ENCODE measurements around the gene TSPEAR.

The TSPEAR gene

DNA sequence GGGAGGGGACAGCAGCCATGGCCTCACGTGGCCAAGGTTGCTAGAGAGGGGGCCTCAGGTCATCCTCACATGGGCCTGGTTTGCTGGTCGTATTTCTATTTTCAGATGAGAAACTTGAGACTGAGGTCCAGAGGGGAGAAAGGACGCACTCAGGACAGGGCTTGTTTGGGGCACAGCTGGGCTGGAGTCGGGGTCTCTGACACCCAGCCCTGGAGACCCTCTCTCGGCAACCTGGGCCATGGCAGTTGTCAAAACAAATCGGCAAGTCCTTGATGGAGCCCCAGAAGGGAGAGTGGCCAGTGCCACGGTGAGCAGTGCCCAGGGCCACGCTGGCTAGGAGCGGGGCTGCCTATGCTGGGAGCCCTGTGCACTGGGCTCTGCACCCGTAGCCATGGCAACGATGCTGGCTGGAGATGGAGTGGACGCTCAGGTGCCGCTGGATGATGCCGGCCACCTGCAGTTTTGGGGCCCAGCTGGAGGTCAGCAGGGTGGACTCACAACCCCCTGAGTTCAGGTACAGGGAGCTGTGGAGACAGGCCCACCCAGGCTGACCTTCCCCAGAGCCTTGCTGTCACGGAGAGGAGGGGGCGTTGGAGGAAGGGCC, 244.9 kb downstream of the TSPEAR start:
- DNase-seq (ENCODE audit: low read depth in 2 of 2): no peak

DNA sequence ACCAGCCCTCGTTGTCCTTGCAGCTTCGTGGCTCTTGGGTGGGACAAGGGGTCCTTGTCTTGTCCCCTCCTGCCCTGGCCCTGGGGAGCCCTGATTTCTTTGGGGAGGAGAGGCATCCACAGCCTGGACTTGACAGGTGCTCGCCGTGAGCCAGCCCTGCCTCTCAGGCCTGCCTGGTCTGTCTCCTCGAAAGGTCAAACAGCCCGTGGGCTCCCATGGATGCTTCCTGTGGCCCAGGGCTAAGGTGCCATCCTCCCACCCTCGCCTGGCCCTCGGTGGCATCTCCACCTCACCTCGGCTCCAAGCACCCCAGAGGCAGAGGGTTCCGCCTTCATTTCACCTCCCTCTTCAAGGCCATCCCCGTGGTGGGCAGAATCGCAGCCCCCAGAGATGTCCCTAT, 247.0 kb downstream of the TSPEAR start:
- no peak for DNase-seq (ENCODE audit: low read depth in 2 of 2)

DNA sequence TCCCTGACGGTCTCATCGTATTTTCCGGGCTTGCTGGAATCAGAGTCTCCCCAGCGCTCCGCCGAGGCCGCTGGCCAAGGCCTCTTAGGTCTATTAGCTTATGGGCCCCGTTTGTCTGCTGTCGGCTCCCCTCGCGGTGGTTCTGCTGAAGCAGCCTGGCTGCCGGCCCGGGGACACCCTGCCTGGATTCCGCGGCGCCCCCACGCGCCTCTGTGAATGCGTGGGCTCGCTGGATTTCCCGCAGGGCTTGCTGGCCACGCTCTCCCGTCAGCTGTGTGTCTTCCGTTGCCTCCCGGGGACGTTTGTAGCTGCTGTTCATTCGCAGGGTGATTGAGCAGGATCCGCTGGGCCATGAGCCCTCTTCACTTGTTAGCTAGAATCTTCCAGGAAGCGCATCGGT, 247.6 kb downstream of the TSPEAR start:
- DNase-seq (ENCODE audit: low read depth in 2 of 2): no peak

DNA sequence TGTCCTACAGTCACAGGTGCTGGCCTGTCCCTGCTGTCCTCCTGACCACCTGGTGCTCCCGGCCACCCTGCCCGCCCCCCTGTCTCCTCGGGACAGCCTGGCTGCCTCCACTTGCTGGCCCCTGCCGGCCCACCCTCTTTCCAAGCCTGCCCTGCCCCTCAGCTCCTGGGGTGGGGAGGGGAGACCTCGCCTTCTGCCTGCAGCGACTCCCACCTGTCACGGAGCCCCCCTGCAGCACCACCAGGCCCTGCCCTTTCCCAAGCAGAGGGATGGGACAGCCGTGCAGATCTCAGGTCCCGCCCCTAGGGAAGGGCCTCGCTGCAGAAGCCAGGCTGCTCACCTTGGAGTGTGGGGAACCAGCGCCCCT, 248.6 kb downstream of the TSPEAR start:
- no peak for DNase-seq (ENCODE audit: low read depth in 2 of 2)

DNA sequence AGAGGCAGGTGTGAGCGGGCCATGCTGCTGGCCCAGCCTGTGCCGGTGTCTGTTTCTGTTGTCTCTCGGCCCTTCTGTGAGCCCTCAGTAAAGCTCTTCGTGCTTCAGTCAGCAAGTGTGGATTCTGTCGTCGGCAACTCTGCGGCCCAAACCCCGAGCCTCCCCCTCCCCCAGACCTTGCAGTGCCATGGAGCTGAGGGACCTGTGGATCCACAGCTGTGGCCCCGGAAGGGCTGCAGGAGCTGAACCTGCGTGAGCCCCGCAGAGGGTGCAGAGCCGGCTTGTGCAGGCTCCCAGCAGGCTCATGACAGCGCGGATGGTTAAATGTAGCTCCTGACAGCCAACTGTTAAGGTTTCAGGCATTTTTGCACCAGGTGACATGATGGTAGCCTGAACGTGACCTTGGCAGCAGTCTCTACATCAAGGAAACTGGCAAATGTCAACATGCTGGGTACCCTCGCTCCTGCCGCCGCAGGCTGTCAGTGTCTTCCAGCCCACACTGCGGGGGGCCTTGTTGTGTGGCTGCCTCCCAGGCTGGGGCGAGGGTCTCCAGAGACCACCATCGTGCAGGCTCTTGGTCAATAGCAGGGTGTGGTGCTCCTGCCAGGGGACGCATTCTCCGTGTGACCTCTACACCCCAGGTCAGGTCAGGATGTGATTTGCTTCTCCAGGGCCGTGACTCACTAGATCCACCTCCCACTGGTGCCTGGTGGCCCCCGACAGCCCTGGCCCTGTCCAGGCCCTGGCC, 249.1 kb downstream of the TSPEAR start:
- no peak for DNase-seq (ENCODE audit: low read depth in 2 of 2)

DNA sequence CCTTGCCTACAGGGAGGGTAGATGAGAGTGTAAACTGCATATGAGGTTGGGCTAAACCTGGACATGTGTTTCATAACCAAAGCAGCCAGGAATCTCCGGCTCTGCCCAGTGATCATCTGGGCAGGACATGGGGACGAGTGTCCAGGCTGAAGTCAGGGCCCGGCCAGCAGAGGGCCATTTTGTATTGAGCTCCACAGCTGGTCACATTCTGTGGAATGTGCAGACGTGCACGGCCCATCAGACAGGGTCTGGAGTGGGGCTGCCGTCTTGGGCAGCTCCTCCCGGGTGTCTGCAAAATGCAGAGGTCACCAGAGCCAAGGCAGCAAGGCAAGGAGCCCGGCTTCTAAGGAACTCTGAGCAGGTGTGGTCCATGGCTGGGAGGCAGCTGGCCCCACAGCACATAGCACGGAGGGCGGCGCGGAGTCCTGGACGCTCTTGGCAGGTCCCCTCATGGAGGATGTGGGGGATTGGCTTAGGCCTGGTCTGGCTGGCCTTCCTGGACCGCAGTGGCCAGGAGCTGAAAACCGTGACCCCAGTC, 249.8 kb downstream of the TSPEAR start:
- DNase-seq (ENCODE audit: low read depth in 2 of 2): no peak

DNA sequence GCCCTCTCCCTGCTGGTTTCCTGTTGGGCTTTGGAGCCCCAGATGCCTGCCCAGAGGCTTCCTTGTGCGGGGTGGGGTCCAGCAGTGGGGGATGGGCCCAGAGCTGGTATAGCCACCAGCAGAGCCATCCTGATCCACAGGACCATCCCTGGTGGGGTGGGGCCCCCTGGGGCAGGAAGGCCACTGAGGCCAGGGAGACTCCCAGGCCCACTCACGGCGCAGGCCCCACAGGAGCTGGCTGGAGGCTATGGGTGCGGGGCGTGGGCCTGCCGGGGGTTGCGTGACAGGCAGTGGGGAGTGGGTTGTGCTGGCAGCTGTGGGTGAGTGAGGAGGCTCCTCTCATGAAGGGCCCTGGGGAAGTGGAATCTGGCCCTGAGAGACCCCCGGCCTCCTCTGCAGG, 250.4 kb downstream of the TSPEAR start:
- DNase-seq (ENCODE audit: low read depth in 2 of 2): no peak

DNA sequence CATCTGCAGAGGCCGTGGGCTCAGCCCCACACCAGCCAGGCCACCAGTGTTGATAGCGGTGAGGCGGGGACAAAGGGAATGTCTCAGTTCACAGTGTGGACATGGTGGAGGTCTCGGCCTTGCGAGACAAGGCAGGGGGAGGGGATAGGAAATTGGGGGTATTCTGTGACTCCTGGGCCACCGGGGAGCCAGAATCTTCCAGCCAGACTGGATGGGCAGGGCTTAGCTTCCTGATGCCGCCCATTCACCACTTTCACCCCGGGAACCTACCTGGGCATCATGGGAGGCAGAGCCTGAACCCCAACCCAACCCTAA, 251.0 kb downstream of the TSPEAR start:
- DNase-seq (ENCODE audit: low read depth in 2 of 2): no peak

DNA sequence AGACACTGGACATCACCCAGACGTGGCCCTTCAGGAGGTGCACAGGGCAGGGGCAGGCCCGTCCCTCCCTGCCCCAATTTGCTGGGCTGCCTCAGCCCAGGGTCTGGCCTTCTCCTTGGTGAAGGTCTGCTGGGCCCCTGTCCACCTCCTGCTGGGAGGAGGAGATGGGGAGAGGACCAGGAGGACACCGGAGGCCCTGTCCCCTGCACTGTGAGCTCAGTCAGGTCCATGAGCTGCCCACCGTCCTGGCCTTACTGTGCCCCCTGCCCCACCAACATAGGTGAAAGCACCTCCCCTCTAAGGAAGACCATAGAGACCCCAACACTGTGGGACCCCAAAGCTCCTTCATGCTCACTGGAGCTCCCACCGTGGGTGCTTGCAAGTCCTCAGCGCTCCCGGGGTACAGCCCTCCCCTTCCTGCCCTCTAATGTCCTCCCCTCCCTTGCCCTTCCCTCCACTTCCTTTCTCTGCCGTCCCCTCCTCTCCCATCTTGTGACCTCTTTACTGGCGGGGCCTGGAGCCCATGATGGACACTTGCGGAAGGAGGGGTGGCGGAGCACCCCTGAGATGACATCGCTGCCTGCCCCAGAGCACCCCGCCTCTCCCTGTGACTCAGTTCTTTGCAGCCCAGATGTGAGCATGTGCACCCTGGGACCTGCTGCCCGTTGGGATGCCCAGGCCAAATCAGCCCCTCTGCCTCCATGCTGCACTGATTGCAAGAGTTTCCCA, 251.5 kb downstream of the TSPEAR start:
- DNase-seq (ENCODE audit: low read depth in 2 of 2): no peak

DNA sequence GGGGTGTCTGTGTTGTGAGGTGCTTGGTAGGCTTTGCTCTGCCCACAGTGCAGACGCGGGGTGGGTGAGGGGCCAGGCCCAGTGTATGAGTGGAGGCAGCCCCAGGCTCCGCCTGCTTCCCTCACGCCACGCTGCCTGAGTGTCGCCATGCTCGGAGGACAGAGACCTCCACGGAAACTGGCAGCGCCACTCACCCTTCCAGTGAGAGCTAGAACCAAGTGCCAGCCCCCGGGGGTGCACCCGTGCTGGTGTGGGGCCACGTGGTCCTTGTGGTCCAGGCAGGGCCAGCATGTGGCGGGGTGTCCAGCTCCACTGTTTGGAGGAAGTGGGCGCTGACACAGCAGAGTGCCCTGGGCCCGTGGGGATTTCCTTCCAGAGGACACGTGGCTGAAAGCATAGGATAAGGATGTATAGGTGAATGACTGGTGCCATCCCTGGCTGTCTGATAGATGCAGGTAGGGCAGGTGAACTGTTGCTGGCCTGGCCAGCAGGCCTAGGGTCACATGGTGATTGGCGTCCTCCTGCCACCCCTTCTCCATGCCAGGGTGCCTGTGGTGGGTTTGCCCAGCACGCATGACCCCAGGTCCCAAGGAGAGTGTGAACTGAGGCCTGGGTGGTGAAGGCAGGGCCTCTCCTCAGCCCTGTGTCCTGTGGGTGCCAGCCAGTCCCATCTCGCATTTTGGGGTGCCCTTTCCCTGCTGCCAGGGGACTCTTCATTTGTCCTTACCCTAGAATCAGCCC, 252.2 kb downstream of the TSPEAR start:
- no peak for DNase-seq (ENCODE audit: low read depth in 2 of 2)

DNA sequence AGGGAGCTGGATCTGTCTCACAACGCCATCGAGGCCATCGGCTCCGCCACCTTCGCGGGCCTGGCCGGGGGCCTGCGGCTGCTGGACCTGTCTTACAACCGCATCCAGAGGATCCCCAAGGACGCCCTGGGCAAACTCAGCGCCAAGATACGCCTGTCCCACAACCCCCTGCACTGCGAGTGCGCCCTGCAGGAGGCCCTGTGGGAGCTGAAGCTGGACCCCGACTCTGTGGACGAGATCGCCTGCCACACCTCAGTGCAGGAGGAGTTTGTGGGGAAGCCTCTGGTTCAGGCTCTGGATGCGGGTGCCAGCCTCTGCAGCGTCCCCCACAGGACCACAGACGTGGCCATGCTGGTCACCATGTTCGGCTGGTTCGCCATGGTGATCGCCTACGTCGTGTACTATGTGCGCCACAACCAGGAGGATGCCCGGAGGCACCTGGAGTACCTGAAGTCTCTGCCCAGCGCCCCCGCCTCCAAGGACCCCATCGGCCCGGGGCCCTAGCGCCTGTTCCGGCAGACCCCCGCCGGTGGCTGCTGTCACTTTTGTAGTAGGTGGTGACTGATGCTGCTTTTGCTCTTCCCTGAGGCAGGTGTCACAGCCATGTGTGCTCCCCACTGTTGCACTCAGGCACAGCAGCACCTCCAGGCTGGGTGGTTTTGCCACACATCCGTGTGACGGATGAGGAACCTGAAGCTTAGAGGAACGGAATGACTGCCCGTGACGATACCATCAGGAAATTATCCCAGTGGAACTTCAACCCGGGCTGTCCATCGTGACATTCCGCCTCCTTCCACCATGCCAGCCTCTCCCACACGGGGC, 254.2 kb downstream of the TSPEAR start:
- DNase-seq (ENCODE audit: low read depth in 2 of 2): no peak

DNA sequence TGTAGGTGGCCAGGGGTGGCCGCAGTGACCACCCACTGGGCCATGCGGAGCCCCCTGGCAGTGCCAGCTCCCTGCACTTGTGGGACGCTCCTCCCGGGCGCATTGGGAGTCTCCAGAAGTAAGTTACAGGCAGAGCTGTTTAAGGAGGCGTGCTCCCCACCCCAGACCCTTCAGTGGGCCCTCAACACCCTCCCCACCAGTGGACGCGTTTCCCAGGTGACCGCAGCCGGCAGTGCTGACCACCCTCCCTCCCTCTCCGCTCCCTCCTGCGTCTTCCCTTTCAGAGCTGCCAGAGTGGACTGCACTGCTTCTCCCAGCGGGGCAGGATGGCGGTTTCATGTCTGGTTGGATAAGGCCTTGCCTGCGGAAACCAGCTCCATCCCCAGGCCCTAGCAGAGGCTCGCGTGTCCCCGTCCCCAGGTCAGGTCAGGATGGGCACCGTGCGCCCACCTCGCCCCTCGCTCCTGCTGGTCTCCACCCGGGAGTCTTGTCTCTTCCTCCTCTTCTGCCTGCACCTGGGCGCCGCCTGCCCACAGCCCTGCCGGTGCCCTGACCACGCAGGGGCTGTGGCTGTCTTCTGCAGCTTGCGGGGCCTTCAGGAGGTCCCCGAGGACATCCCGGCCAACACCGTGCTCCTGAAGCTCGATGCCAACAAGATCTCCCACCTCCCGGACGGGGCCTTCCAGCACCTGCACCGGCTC, 255.0 kb downstream of the TSPEAR start:
- no peak for DNase-seq (ENCODE audit: low read depth in 2 of 2)

DNA sequence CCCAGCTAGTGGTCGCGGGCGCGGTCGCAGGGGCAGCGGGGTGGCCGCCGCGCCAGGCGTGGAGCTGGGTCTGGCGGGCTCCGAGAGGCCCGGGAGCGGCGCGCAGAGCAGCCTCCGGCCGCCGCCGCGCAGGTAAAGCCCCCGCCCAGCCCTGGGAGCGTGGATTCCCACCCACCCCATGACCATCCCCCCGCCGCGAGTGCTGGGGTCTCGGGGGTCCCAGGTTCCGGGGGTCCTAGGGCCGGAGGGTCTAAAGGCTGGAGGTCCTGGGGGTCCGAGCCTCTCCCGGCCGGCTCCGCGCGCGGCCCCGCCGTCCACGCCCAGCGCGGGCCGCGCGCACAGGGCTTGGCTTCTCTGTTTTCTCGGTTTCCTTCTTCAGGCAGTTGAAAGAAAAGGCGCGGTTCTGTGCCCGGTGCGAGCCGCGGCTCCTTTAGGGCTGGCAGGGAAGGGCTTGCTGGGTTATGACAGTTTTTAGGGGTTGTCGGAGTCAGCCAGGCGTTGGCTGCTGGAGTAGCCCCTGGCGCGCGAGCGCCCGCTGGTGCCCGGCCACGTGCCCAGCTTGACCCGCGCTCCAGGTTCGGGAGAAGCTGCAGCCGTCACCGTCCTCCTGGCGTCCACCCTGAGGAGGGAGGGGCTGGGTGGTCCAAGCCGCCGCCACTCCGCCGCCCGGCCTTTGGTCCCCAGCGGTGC, 255.7 kb downstream of the TSPEAR start:
- DNase-seq (ENCODE audit: low read depth in 2 of 2): no peak

DNA sequence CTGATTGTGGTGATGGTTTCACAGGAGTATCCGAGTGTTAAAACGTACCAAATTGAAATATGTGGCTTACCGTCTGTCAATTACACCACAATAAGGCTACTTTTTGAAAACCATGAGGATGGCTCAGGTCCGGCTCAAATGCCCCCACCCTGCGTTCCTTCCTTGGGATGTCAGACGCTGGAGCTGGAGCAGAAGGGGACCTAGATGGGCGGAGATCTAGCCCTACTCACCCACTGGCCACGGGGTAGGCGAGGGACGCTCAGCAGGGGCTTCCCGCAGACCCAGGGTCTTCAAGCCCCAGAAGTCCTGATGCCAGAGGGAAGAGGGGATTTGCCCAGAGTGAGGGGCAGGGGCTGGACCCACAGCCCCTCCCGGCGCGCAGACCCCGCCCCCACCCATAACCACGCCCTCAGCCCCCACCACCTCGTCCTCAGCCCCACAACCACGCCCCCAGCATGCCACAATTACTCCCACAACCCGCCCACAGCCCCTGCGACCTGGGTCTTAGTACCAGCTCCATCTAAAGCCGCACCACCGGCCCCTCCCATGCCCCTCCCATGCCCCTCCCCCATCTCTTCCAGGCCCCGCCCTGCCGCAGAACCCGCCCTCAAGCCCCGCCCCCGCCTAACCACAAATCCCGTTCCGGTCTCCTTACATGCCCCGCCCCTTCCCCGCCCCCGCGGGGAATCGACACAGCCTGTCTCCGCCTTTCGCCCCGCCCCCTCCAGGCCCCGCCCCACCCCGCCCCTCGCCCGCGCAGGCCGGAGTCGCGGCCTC, 256.4 kb downstream of the TSPEAR start, which contains the start of gene LRRC3:
Gene LRRC3 (plus strand): TSS at position 764 of the 777 bp plus-strand sequence. CDS start 1,135 bp downstream, outside the sequence.
- peak; percentile 28 to 74 for DNase-seq (ENCODE audit: low read depth in 2 of 2)

DNA sequence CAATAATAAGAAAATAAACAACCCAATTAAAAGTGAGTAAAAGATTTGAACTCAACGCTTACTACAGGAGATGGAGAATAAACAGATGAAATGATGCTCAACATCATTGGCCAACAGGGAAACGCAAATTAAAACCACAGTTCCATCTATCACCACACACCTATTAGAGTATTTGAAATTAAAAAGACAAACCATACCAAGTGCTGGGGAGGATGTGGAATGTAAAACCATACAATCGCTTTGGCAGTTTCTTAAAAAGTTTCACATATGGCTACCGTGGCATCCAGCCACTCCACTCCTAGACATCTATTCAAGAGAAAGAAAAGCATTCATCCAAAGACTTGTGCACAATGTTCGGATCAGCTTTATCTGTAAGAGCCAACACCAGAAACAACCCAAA, 257.3 kb downstream of the TSPEAR start:
- no peak for DNase-seq (ENCODE audit: low read depth in 2 of 2)

DNA sequence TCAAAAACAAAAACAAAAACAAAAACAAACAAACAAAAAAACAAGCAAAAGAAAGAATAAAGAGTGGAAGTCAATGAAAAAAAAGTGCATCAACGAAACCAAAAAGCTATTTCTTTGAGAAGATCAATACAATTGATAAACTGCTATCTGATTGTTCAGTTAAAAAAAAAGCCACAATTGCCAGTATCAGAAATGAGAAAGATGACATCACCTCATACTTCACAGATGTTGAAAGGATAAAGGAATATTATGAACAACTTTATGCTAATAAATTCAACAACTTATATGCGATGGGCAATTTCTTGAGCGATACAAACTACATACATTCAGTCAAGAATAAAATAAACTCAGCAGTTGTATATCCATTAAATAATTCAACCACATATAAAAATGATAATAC, 258.3 kb downstream of the TSPEAR start:
- DNase-seq (ENCODE audit: low read depth in 2 of 2): no peak

DNA sequence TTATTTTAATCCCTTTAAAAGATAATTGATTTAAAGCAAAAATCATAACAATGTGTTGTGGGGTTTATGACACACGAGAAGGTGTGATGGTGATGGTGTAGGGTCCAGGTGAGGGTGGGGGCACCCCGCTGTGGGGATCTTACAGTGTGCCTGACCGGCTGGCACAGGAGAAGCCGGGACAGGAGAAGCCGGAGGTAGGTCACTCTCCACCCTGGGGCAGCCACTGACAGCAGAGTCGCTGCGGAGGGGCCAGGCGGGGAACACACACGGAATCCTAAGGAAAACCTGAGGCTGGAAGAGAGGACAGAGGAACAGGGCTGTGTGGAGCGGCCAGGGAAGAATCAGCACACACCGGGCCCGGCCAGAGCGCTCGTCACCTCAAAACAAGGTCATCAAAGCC, 260.4 kb downstream of the TSPEAR start:
- DNase-seq (ENCODE audit: low read depth in 2 of 2): no peak

DNA sequence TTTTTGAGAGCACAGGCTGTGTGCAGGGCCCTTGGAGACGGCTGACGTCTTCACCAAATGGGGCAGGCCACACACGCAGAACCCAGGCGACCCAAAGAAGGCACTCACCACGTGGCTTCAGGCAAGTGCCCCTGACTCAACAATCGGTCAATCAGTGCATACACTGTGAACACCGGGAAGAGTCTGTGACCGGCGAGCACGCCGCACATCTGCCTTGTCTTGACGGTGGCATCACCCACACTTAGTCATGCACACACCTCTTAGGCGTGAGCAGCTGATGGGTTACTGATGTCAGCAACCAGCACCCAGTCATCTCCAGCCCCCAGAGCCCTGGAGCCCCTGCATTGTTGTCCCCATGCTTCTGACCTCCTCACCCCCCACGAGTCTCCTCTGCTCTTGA, 261.0 kb downstream of the TSPEAR start:
- no peak for DNase-seq (ENCODE audit: low read depth in 2 of 2)

All from stimulated activated CD8-positive, alpha-beta memory T cell treated with anti-CD3 and anti-CD28 coated beads, Interleukin-2, amount 100 ng/mL, for 1 hour (primary cell).